AG09319 (cell line): ENCODE measurements around the gene ARSG.

Experiments used
- DNase-seq: peaks from one replicate; pipeline ENCODE4 v3.0.0-alpha.2; 2010; ENCODE audit warnings: low read depth; ENCODE audit errors: extremely low read depth
- TF ChIP-seq, protein P1 (sequence below): IDR thresholded peaks from 2 replicates; pipeline ENCODE4 v1.5.1; 2011; ENCODE audit warnings: low read depth, mild to moderate bottlenecking, inconsistent platforms, low read length, moderate library complexity

ARSG gene

GRCh38 chr17:68383443-68384321, 92.4 kb downstream of the ARSG start:
- DNase-seq, result peak; percentile 61

DNA sequence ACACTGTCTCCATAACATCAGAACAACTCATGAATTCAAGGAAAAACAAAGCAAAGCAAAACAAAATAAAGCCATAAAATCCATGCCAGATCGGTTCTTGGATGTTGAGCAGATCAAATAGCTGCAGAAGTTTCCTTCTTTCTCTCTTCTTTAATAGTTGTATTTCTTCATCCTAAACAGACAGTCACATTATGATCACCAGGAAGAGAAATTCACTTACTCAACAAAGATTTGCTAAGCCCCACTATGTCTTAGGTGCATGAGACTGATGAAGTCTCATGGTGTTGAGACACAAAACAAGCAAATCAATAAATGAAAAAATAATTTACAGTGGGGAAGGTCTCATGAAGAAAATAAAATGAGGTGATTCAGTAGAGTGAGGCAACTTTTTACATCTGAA, 93.2 kb downstream of the ARSG start:
- TF ChIP-seq, protein P1, sequence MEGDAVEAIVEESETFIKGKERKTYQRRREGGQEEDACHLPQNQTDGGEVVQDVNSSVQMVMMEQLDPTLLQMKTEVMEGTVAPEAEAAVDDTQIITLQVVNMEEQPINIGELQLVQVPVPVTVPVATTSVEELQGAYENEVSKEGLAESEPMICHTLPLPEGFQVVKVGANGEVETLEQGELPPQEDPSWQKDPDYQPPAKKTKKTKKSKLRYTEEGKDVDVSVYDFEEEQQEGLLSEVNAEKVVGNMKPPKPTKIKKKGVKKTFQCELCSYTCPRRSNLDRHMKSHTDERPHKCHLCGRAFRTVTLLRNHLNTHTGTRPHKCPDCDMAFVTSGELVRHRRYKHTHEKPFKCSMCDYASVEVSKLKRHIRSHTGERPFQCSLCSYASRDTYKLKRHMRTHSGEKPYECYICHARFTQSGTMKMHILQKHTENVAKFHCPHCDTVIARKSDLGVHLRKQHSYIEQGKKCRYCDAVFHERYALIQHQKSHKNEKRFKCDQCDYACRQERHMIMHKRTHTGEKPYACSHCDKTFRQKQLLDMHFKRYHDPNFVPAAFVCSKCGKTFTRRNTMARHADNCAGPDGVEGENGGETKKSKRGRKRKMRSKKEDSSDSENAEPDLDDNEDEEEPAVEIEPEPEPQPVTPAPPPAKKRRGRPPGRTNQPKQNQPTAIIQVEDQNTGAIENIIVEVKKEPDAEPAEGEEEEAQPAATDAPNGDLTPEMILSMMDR, result no peak
- no peak for DNase-seq

More at GRCh38 chr17:68383443-68384321, 92.4 kb downstream of the ARSG start:
- TF ChIP-seq, protein P1, result no peak

GRCh38 chr17:68384941-68385340, 93.6 kb downstream of the ARSG start:
- TF ChIP-seq, protein P1, result no peak
- DNase-seq, result no peak

DNA sequence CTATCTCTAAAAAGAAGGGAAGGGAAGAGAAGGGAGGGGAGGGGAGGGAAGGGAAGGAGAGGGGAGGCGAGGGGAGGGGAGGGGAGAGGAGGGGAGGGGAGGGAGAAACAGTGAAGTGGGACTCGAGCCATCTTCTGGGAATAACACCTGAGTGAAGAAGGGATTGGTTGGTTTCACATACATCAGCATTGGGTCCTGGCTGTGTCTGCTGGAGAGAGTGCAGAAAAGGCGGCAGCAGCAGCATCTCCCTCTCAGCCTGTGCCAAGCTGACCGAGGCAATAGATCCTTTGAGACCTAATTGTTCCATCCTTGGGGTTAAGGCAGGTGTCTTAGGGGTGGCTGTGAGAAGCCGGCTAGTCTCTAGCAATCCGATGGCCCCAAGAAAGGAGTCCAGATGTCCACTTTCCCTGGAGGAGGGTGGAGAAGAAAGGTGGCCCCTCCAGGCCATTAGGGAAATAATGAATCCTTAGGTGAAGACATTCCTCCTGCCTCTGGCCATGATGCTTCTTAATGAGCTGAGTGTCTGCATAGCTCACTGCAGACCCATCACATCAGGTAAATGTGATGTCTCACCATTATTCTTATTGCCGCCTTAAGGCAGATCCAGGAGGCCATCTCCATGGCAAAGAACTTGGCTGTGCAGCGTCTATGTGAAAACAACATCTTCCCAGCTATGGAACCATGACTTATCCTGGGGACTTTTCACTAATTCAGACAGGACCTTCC, 94.4 kb downstream of the ARSG start:
- DNase-seq, result no peak
- TF ChIP-seq, protein P1, result no peak

GRCh38 chr17:68387435-68388218, 96.3 kb downstream of the ARSG start:
- DNase-seq, result no peak

DNA sequence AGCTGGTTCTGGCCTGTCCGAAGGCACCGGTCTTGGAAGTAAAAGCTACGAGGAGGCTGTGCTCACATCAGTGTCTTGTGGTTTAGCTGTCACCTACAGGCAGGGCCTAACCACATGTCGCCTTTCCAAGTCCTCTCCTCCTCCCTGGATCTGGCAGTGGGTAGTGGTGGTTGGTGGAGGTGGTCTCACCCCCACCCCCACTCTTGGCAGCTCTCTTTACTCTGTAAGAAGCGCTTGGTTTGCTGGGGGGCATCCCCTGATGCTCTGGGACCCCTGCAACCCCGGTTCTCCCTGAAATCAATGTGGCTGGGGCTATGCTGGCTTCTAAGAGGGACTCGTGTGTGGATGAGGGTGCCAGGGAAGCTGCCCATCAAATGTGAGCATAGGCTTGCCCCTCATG, 97.7 kb downstream of the ARSG start:
- TF ChIP-seq, protein P1, result no peak
- DNase-seq, result no peak

More at GRCh38 chr17:68387435-68388218, 96.3 kb downstream of the ARSG start:
- TF ChIP-seq, protein P1, result no peak
